ENCODE measurements around the gene ECHS1. TPM values are rescaled to one million over a fixed set of nuclear protein-coding genes. Genes with fewer than 3 reads are reported as not detected.

ECHS1 gene
- total RNA-seq, 1 experiment from 2014 or later, result 58.0 TPM

GRCh38 chr10:133344236-133344635, 28.9 kb downstream of the ECHS1 start:
- no peak for DNase-seq (ENCODE audit: low read depth, low spot score)
- H3K4me1 ChIP-seq (ENCODE audit: control insufficient read depth in 1 of 2, insufficient read depth in 2 of 2, low read length in 2 of 2), result peaks cover 0 to 8% of the 10 kb centered on the region in 2 experiments; a peak in 1 of 4 replicates
- H3K9ac ChIP-seq (ENCODE audit: low read length), result no peak overlapping the region
- H4K20me1 ChIP-seq (ENCODE audit: insufficient read depth), result no peaks in the 10 kb centered on the region
- H3K79me2 ChIP-seq (ENCODE audit: insufficient read depth, low read length), result no peaks in the 10 kb centered on the region
- TF ChIP-seq POLR2AphosphoS5 (IDR thresholded peaks at IDR 0.05; ENCODE audit: low read depth, low read length) (no peak), EZH2phosphoT487 (IDR thresholded peaks at IDR 0.05; ENCODE audit: borderline replicate concordance) (no peak), SP1 (IDR thresholded peaks at IDR 0.05; ENCODE audit: low read depth) (no peak), TCF7L2 (IDR thresholded peaks at IDR 0.05; ENCODE audit: borderline replicate concordance, extremely low read depth, insufficient read depth, insufficient read length) (no peak), FOSL1 (IDR thresholded peaks at IDR 0.05; ENCODE audit: low read depth) (no peak), ELF1 (IDR thresholded peaks at IDR 0.05; ENCODE audit: borderline replicate concordance, low read depth) (no peak), SIN3A (IDR thresholded peaks at IDR 0.05; ENCODE audit: low read depth) (no peak), EGR1 (IDR thresholded peaks at IDR 0.05; ENCODE audit: low read depth) (no peak), RAD21 (IDR thresholded peaks at IDR 0.05; ENCODE audit: low read depth) (no peak), ZFX (IDR thresholded peaks at IDR 0.05) (no peak), ZBTB33 (IDR thresholded peaks at IDR 0.05; ENCODE audit: extremely low read depth, insufficient replicate concordance, low read length) (no peak), ZNF274 (IDR thresholded peaks at IDR 0.05; ENCODE audit: low read depth, low read length) (no peak), CEBPB (IDR thresholded peaks at IDR 0.05; ENCODE audit: low read depth) (no peak), CBX3 (IDR thresholded peaks at IDR 0.05; ENCODE audit: low read depth) (no peak), SRF (IDR thresholded peaks at IDR 0.05; ENCODE audit: low read depth) (no peak), EZH2 (IDR thresholded peaks at IDR 0.05) (no peak), YY1 (IDR thresholded peaks at IDR 0.05; ENCODE audit: extremely low read depth, insufficient replicate concordance, low read depth, low read length) (no peak)
- TF ChIP-seq, protein P1, sequence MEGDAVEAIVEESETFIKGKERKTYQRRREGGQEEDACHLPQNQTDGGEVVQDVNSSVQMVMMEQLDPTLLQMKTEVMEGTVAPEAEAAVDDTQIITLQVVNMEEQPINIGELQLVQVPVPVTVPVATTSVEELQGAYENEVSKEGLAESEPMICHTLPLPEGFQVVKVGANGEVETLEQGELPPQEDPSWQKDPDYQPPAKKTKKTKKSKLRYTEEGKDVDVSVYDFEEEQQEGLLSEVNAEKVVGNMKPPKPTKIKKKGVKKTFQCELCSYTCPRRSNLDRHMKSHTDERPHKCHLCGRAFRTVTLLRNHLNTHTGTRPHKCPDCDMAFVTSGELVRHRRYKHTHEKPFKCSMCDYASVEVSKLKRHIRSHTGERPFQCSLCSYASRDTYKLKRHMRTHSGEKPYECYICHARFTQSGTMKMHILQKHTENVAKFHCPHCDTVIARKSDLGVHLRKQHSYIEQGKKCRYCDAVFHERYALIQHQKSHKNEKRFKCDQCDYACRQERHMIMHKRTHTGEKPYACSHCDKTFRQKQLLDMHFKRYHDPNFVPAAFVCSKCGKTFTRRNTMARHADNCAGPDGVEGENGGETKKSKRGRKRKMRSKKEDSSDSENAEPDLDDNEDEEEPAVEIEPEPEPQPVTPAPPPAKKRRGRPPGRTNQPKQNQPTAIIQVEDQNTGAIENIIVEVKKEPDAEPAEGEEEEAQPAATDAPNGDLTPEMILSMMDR (IDR thresholded peaks at IDR 0.05 in 2 of 3, conservative IDR thresholded peaks at IDR 0.05 in 1 of 3; ENCODE audit: borderline replicate concordance in 1 of 3, insufficient read depth in 1 of 3, low read depth in 2 of 3, low read length in 2 of 3), result no peak
- TF ChIP-seq, protein P2, sequence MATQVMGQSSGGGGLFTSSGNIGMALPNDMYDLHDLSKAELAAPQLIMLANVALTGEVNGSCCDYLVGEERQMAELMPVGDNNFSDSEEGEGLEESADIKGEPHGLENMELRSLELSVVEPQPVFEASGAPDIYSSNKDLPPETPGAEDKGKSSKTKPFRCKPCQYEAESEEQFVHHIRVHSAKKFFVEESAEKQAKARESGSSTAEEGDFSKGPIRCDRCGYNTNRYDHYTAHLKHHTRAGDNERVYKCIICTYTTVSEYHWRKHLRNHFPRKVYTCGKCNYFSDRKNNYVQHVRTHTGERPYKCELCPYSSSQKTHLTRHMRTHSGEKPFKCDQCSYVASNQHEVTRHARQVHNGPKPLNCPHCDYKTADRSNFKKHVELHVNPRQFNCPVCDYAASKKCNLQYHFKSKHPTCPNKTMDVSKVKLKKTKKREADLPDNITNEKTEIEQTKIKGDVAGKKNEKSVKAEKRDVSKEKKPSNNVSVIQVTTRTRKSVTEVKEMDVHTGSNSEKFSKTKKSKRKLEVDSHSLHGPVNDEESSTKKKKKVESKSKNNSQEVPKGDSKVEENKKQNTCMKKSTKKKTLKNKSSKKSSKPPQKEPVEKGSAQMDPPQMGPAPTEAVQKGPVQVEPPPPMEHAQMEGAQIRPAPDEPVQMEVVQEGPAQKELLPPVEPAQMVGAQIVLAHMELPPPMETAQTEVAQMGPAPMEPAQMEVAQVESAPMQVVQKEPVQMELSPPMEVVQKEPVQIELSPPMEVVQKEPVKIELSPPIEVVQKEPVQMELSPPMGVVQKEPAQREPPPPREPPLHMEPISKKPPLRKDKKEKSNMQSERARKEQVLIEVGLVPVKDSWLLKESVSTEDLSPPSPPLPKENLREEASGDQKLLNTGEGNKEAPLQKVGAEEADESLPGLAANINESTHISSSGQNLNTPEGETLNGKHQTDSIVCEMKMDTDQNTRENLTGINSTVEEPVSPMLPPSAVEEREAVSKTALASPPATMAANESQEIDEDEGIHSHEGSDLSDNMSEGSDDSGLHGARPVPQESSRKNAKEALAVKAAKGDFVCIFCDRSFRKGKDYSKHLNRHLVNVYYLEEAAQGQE (IDR thresholded peaks at IDR 0.05; ENCODE audit: low read depth), result no peak
- H3K4me3 ChIP-seq (replicated peaks in 1 of 2; ENCODE audit: low read depth in 1 of 2, low read length in 2 of 2), result no peak overlapping the region
- H3K9me3 ChIP-seq (ENCODE audit: control insufficient read depth in 1 of 2, insufficient read depth in 1 of 2, low read depth in 1 of 2, low read length in 2 of 2), result no peaks in the 10 kb centered on the region
- no peaks in the 10 kb centered on the region for H3K9me2 ChIP-seq (ENCODE audit: insufficient read depth)
- no peak overlapping the region for H3K27ac ChIP-seq (ENCODE audit: low read depth, low read length)
- no peak overlapping the region for H3K4me2 ChIP-seq (ENCODE audit: low read length)
- no peak for ATAC-seq
- ChIA-PET POLR2A (no interaction called here), RAD21 (ENCODE audit: low non-redundant PET in 1 of 2, low total read pairs in 2 of 2, uncharacterized antibody in 2 of 2, unreplicated experiment in 2 of 2) (no interaction called here), CTCF (no interaction called here)
- H2AFZ ChIP-seq (ENCODE audit: low read depth, low read length, poor library complexity, severe bottlenecking), result no peak overlapping the region
- no TSS peak for BruUV-seq (replicated peaks)
- H3K27me3 ChIP-seq (ENCODE audit: insufficient read depth, low read length), result no peaks in the 10 kb centered on the region
- H3K36me3 ChIP-seq (ENCODE audit: control insufficient read depth in 1 of 2, insufficient read depth in 2 of 2, low read length in 2 of 2), result no peaks in the 10 kb centered on the region
- intact Hi-C loops (cut with micrococcal nuclease), result no loop called here
